ENCODE results near the gene HS3ST1.
A peak's percentile ranks its signal among the peaks of the same experiment; 100 is the strongest.

The HS3ST1 gene

DNA sequence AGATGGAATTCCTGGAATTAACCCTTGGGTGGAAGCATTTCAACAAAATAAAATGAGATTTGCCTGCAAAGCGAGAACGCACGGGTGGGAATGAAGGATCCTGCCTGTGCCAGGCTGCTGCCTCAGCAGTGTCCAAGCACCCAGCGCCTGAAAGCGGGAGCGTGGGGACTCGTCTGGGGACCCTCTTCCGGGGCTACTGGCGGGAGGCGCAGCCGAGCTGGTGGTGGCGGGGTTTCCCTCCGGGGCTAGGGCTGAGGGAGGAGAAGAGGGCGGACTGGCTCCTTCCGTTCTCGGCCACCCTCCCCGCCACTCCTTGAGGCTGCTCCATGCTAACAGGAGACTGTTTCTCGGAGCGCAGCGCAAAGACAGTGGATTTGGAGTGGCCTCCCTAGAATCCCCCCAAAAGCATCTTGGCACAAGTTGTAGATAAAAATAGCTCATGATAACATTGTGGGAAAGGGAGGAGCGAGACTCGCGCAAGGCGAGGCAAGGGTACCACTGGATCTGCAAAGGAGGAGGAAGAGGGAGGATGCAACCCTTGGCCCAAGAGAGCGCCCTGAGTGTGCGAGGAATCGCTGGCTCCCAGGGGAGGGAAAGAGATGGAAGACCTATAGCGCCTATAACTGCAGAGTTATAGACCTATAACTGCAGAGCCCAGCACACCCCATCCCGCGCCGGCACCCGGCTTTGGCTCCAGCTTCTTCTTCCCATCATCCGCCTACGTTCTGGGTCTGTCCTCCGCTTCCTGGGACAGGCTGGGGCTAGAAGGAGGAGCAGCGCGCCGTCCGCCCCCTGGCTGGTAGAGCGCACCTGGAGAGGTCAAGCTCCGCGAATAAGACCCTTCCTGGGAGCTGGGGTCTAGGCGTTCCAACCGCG is 1.3 kb downstream of the HS3ST1 start:
- no peak for DNase-seq (ENCODE audit: low read depth)
- TF ChIP-seq, protein P1, sequence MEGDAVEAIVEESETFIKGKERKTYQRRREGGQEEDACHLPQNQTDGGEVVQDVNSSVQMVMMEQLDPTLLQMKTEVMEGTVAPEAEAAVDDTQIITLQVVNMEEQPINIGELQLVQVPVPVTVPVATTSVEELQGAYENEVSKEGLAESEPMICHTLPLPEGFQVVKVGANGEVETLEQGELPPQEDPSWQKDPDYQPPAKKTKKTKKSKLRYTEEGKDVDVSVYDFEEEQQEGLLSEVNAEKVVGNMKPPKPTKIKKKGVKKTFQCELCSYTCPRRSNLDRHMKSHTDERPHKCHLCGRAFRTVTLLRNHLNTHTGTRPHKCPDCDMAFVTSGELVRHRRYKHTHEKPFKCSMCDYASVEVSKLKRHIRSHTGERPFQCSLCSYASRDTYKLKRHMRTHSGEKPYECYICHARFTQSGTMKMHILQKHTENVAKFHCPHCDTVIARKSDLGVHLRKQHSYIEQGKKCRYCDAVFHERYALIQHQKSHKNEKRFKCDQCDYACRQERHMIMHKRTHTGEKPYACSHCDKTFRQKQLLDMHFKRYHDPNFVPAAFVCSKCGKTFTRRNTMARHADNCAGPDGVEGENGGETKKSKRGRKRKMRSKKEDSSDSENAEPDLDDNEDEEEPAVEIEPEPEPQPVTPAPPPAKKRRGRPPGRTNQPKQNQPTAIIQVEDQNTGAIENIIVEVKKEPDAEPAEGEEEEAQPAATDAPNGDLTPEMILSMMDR (IDR thresholded peaks at IDR 0.05; ENCODE audit: control insufficient read depth, extremely low read depth, insufficient read depth) = no peak
- H3K4me3 ChIP-seq (ENCODE audit: low read depth, low read length) = peak overlapping the region; percentile 72; the same call in 1 of the 2 replicates

DNA sequence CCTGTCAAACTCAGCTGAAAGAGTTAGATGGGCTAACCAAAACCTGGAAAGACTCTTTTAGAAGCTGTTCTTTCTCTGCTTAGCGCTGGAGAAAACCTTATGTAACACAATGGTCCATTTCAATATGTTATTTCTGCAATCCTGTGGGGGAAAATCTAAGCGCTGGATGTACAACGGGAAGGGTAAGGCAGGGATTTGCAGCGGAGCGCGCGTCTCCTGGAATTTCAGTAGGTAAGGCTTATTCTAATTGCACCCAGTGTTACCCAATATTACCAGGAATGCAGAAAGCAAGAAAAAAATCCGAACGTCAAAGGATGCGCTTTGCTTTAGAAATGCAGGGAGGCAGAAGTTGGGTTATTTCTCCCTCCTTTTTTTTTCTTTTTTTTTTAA is 2.0 kb downstream of the HS3ST1 start:
- DNase-seq (ENCODE audit: low read depth) = no peak
- TF ChIP-seq, protein P1 (IDR thresholded peaks at IDR 0.05; ENCODE audit: control insufficient read depth, extremely low read depth, insufficient read depth) = no peak
- no peak overlapping the region for H3K4me3 ChIP-seq (ENCODE audit: low read depth, low read length)

DNA sequence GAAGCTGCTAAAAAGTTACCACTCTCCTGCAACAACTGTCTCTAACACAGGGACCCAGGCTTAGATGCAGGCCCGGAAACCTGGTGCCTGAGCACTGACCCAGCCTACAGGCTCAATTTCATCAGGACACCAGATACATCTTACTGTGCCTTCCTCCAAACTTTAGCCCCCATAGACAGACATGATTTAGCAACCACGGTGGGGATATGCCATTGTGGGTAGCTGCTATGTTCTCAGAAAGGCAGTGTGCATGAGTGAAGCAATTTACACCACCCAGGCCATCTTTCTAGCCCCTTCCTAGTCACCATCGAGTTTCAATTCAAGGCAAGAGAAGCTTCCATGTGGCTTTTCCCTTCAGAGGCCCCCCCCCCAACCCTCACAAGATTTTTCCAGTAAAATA is 2.7 kb downstream of the HS3ST1 start:
- TF ChIP-seq, protein P1 (IDR thresholded peaks at IDR 0.05; ENCODE audit: control insufficient read depth, extremely low read depth, insufficient read depth) = no peak
- H3K4me3 ChIP-seq (ENCODE audit: low read depth, low read length) = no peak overlapping the region
- DNase-seq (ENCODE audit: low read depth) = no peak

DNA sequence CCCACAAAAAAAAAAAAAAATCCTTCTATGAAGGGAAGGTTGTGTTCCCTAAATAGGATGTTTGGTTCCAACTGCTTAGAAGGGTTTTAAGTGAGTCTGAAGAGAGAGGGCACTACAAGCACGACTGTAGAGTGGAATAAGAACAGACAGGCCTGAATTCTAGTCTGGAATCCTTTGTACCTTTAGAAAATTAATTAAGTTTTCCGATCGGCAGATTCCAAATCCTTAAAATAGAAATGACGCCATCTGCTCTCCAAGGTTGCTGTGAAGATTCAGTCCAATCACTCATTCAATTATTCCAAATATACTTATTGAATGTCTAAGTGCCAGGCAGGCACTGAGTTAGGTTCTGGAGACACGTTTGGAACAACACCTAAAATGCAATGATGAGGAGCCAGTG is 3.8 kb downstream of the HS3ST1 start:
- H3K4me3 ChIP-seq (ENCODE audit: low read depth, low read length) = no peak overlapping the region
- no peak for DNase-seq (ENCODE audit: low read depth)
- TF ChIP-seq, protein P1 (IDR thresholded peaks at IDR 0.05; ENCODE audit: control insufficient read depth, extremely low read depth, insufficient read depth) = no peak

DNA sequence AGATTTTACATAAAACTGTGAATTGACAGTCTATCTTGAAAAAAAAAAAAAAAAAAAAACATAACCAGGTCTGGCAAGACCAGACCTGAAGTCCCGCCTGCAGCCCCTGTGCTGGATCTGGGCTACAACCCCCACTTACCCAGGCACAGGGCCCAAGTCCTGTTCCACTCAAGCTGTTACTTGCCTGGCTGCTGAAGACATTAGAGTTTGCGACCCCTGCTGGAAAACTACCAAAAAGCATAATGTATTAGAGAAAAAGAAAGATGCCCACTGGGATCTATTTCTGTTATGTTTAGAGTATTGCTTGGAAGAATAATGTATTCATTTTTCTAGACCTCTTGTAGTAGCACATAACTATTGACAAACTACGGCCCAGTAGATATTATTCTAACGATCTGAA is 4.7 kb downstream of the HS3ST1 start:
- no peak for DNase-seq (ENCODE audit: low read depth)
- H3K4me3 ChIP-seq (ENCODE audit: low read depth, low read length) = no peak overlapping the region
- TF ChIP-seq, protein P1 (IDR thresholded peaks at IDR 0.05; ENCODE audit: control insufficient read depth, extremely low read depth, insufficient read depth) = no peak

DNA sequence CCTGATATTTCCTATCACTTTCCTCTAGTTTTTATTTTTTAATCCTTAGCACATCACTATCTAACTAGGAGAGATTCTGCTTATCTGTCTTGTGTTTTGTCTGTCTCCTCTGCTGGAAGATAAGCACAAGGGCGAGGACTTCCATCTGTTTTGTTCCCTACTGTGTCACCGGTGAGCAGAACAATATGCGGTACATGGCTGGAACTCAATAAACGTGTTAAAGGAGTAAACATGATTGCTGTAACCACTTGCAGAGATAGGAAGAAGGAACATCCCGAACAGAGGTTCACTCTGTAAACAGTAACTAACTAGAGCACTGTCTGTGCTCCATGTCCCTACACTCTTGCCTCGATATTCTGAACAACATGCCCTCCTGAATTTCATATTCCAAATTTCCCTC is 5.2 kb downstream of the HS3ST1 start:
- no peak for DNase-seq (ENCODE audit: low read depth)
- H3K4me3 ChIP-seq (ENCODE audit: low read depth, low read length) = no peak overlapping the region
- TF ChIP-seq, protein P1 (IDR thresholded peaks at IDR 0.05; ENCODE audit: control insufficient read depth, extremely low read depth, insufficient read depth) = no peak

DNA sequence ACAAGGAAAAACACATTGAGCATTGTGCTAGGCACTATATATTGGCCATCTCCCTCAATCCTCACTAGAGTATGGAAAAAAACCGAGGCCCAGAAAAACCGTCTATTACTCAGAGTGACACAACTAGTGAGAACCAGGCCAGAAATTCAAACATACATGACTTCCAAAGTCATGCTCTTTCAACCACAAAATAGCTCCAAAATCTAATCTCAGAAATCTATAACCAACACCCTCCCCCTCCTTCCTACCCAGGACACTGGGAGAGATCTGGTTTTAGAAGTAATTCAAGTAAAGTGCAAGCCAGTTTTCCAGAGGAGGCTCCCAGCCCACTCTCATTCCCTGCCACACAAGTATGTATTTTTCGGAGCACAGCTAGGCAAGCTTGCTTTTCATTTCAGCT is 7.6 kb downstream of the HS3ST1 start:
- no peak overlapping the region for H3K4me3 ChIP-seq (ENCODE audit: low read depth, low read length)
- DNase-seq (ENCODE audit: low read depth) = no peak
- TF ChIP-seq, protein P1 (IDR thresholded peaks at IDR 0.05; ENCODE audit: control insufficient read depth, extremely low read depth, insufficient read depth) = no peak
